Endothelial cell (in vitro differentiated cells): Measurements from ENCODE around the gene TAAR8. TPM values are rescaled to one million over a fixed set of nuclear protein-coding genes. Genes with fewer than 3 reads are reported as not detected.

Experiments used
- DNase-seq: peaks from one replicate; pipeline ENCODE4 v3.0.0; 2021; ENCODE audit warnings: low spot score
- H3K27ac Mint-ChIP-seq: one replicate; pipeline ENCODE4 v1.8.0; 2021; ENCODE audit warnings: mixed read lengths, inconsistent platforms; ENCODE audit not compliant: unreplicated experiment
- H3K27me3 Mint-ChIP-seq: one replicate; pipeline ENCODE4 v1.8.0; 2021; ENCODE audit warnings: mild to moderate bottlenecking, moderate library complexity, mixed read lengths, inconsistent platforms; ENCODE audit not compliant: unreplicated experiment
- H3K36me3 Mint-ChIP-seq: one replicate; pipeline ENCODE4 v1.8.0; 2021; ENCODE audit warnings: mild to moderate bottlenecking, low read depth, mixed read lengths, inconsistent platforms; ENCODE audit not compliant: unreplicated experiment
- H3K4me1 Mint-ChIP-seq: one replicate; pipeline ENCODE4 v1.8.0; 2021; ENCODE audit warnings: mild to moderate bottlenecking, mixed read lengths, inconsistent platforms; ENCODE audit not compliant: unreplicated experiment
- H3K4me3 Mint-ChIP-seq: one replicate; pipeline ENCODE4 v1.8.0; 2021; ENCODE audit warnings: mild to moderate bottlenecking, mixed read lengths, inconsistent platforms; ENCODE audit not compliant: unreplicated experiment
- H3K9me3 Mint-ChIP-seq: one replicate; pipeline ENCODE4 v1.8.0; 2021; ENCODE audit warnings: mixed read lengths, inconsistent platforms; ENCODE audit not compliant: unreplicated experiment
- total RNA-seq: library from RNA; stranded (reverse); fragmentation: NEBNext Ultra II Directional; extraction: Animal tissue kit (Norgen Biotek cat#: 25700); gene quantifications from one replicate; pipeline ENCODE4 v1.2.1, GENCODE V29; 2021; ENCODE audit not compliant: unreplicated experiment
- TF ChIP-seq, protein P1 (sequence below): fragments of 200-600 bp; sonication (generic); IDR thresholded peaks from one replicate; pipeline ENCODE4 v1.5.0; 2021; ENCODE audit warnings: antibody characterized with exemption; ENCODE audit not compliant: unreplicated experiment

Gene TAAR8
- total RNA-seq, 1 donor from 2014 or later: not detected

DNA sequence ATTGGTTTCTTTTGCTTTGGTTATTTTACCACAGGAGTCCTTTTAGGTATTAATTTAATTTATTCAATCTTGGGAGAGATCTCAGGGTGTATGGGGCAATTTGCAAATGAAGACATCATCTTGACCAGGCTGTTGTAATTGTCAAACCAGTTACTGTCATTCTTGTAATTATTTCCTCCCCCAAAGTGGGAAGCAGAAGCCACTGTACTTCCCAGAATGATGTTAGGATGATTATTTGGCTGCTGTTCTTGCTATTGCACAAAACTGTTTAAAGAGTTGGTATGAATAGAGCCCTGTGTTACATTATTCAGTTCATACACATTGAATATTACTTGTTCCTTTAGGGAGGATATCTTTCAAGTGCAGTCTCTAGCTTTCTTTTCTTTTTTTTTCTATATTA lies 19.3 kb downstream of the TAAR8 start:
- H3K36me3 Mint-ChIP-seq: no peaks in the 10 kb centered on the region
- no peak overlapping the region for H3K4me3 Mint-ChIP-seq
- no peak overlapping the region for H3K27ac Mint-ChIP-seq

GRCh38 chr6:132584698-132585097 lies 32.2 kb downstream of the TAAR8 start:
- TF ChIP-seq, protein P1, sequence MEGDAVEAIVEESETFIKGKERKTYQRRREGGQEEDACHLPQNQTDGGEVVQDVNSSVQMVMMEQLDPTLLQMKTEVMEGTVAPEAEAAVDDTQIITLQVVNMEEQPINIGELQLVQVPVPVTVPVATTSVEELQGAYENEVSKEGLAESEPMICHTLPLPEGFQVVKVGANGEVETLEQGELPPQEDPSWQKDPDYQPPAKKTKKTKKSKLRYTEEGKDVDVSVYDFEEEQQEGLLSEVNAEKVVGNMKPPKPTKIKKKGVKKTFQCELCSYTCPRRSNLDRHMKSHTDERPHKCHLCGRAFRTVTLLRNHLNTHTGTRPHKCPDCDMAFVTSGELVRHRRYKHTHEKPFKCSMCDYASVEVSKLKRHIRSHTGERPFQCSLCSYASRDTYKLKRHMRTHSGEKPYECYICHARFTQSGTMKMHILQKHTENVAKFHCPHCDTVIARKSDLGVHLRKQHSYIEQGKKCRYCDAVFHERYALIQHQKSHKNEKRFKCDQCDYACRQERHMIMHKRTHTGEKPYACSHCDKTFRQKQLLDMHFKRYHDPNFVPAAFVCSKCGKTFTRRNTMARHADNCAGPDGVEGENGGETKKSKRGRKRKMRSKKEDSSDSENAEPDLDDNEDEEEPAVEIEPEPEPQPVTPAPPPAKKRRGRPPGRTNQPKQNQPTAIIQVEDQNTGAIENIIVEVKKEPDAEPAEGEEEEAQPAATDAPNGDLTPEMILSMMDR: no peak
- no peaks in the 10 kb centered on the region for H3K36me3 Mint-ChIP-seq
- no peak overlapping the region for H3K4me3 Mint-ChIP-seq
- peaks cover 1% of the 10 kb centered on the region for H3K27me3 Mint-ChIP-seq
- H3K27ac Mint-ChIP-seq: no peak overlapping the region
- H3K4me1 Mint-ChIP-seq: no peaks in the 10 kb centered on the region
- no peak for DNase-seq
- no peaks in the 10 kb centered on the region for H3K9me3 Mint-ChIP-seq

More for the DNA sequence above, 19.3 kb downstream of the TAAR8 start:
- Mint-ChIP-seq H3K9me3 (no peaks in the 10 kb centered on the region), H3K27me3 (no peaks in the 10 kb centered on the region), H3K4me1 (no peaks in the 10 kb centered on the region)
- DNase-seq: no peak
- TF ChIP-seq, protein P1: no peak

DNA sequence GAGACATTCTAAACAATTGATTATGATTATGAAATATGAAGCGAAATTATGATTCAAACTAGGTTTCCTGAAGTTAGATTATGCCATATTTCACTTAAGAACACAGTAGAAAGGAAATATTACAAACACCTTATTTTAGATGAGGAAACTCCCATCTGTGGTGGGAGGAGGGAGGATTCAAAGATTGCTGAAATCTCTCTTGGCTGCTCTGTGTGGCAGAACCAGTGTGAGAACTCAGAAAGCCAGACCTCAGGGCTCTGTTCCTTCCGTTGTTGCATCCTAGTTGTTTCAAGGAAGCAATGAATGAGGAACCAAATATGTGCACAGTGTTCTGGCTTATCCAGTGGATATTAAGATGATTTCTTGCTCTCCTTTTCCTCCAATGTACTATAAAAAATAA lies 35.0 kb downstream of the TAAR8 start:
- no peak for DNase-seq
- Mint-ChIP-seq H3K27ac (no peak overlapping the region), H3K27me3 (peaks cover 1% of the 10 kb centered on the region), H3K9me3 (no peaks in the 10 kb centered on the region), H3K4me3 (no peak overlapping the region), H3K36me3 (no peaks in the 10 kb centered on the region), H3K4me1 (no peaks in the 10 kb centered on the region)
- TF ChIP-seq, protein P1: no peak

GRCh38 chr6:132589454-132589853 lies 37.0 kb downstream of the TAAR8 start, which contains the start of gene TAAR5:
TAAR5 (minus strand) TSS chr6:132589741; CDS start chr6:132589686, 55 bp downstream.
- Mint-ChIP-seq H3K4me1 (peaks cover 2% of the 10 kb centered on the region), H3K27ac (no peak within 1 kb of the TSS), H3K27me3 (peaks cover 3% of the 10 kb centered on the region), H3K9me3 (no peaks in the 10 kb centered on the region), H3K4me3 (no peak within 1 kb of the TSS), H3K36me3 (no peaks in the 10 kb centered on the region)
- no peak for DNase-seq
- TF ChIP-seq, protein P1: no peak

GRCh38 chr6:132590362-132590761 lies 37.9 kb downstream of the TAAR8 start:
- peaks cover 3% of the 10 kb centered on the region for H3K27me3 Mint-ChIP-seq
- H3K9me3 Mint-ChIP-seq: no peaks in the 10 kb centered on the region
- no peaks in the 10 kb centered on the region for H3K36me3 Mint-ChIP-seq
- no peak overlapping the region for H3K4me3 Mint-ChIP-seq
- peaks cover 2% of the 10 kb centered on the region for H3K4me1 Mint-ChIP-seq
- DNase-seq: no peak
- TF ChIP-seq, protein P1: no peak
- H3K27ac Mint-ChIP-seq: no peak overlapping the region
